BE2C (cell line): ENCODE results near the gene PRAF2.

Source experiments
- DNase-seq: peaks from one replicate; pipeline ENCODE4 v3.0.0-alpha.2; 2020
- H3K27me3 ChIP-seq: fragments of 250-450 bp; sonication (Bioruptor Pico); 2 replicates; pipeline ENCODE4 v1.5.1; 2020; ENCODE audit warnings: mild to moderate bottlenecking
- H3K36me3 ChIP-seq: fragments of 250-450 bp; sonication (Bioruptor Pico); 2 replicates; pipeline ENCODE4 v1.5.1; 2020; ENCODE audit warnings: mild to moderate bottlenecking
- H3K4me1 ChIP-seq: fragments of 250-450 bp; sonication (Bioruptor Pico); 2 replicates; pipeline ENCODE4 v1.5.1; 2020
- H3K4me3 ChIP-seq: 2 replicates; pipeline ENCODE4 v1.5.1; 2011; ENCODE audit warnings: low read depth, low read length
- H3K9me3 ChIP-seq: fragments of 250-450 bp; sonication (Bioruptor Pico); 2 replicates; pipeline ENCODE4 v1.5.1; 2020
- CTCF ChIP-seq: IDR thresholded peaks from 2 replicates; pipeline ENCODE4 v1.5.1; 2012; ENCODE audit warnings: mild to moderate bottlenecking, low read depth, low read length

Gene PRAF2

GRCh38 chrX:49064303-49064702 lies 9.5 kb downstream of the PRAF2 start:
- Histone ChIP-seq H3K9me3 (no peaks in the 10 kb centered on the region), H3K36me3 (no peaks in the 10 kb centered on the region), H3K4me1 (no peaks in the 10 kb centered on the region), H3K27me3 (no peaks in the 10 kb centered on the region), H3K4me3 (no peak overlapping the region)
- TF ChIP-seq CTCF, result no peak
- no peak for DNase-seq

- Histone ChIP-seq H3K9me3 (no peaks in the 10 kb centered on the region), H3K4me1 (no peaks in the 10 kb centered on the region), H3K27me3 (no peaks in the 10 kb centered on the region), H3K4me3 (no peak overlapping the region), H3K36me3 (no peaks in the 10 kb centered on the region)
- DNase-seq, result no peak
- TF ChIP-seq CTCF, result no peak
Measured at GRCh38 chrX:49063715-49064114, 10.1 kb downstream of the PRAF2 start.

- Histone ChIP-seq H3K27me3 (no peaks in the 10 kb centered on the region), H3K36me3 (no peaks in the 10 kb centered on the region), H3K4me1 (no peaks in the 10 kb centered on the region), H3K9me3 (no peaks in the 10 kb centered on the region), H3K4me3 (no peak overlapping the region)
- no peak for TF ChIP-seq CTCF
- DNase-seq, result no peak
Measured at GRCh38 chrX:49061916-49062315, 11.9 kb downstream of the PRAF2 start.

GRCh38 chrX:49061490-49061889 lies 12.3 kb downstream of the PRAF2 start:
- H3K36me3 ChIP-seq, result no peaks in the 10 kb centered on the region
- H3K9me3 ChIP-seq, result no peaks in the 10 kb centered on the region
- no peak for TF ChIP-seq CTCF
- no peak for DNase-seq
- H3K4me3 ChIP-seq, result no peak overlapping the region
- H3K4me1 ChIP-seq, result no peaks in the 10 kb centered on the region
- H3K27me3 ChIP-seq, result no peaks in the 10 kb centered on the region

GRCh38 chrX:49060914-49061313 lies 12.9 kb downstream of the PRAF2 start:
- Histone ChIP-seq H3K4me3 (no peak overlapping the region), H3K4me1 (no peaks in the 10 kb centered on the region), H3K36me3 (no peaks in the 10 kb centered on the region), H3K27me3 (no peaks in the 10 kb centered on the region), H3K9me3 (no peaks in the 10 kb centered on the region)
- no peak for DNase-seq
- TF ChIP-seq CTCF, result no peak

GRCh38 chrX:49059681-49060085 lies 14.1 kb downstream of the PRAF2 start:
- no peaks in the 10 kb centered on the region for H3K27me3 ChIP-seq
- no peak for DNase-seq
- no peak overlapping the region for H3K4me3 ChIP-seq
- H3K36me3 ChIP-seq, result no peaks in the 10 kb centered on the region
- no peaks in the 10 kb centered on the region for H3K4me1 ChIP-seq
- no peaks in the 10 kb centered on the region for H3K9me3 ChIP-seq
- no peak for TF ChIP-seq CTCF
